Stimulated activated CD4-positive, alpha-beta T cell treated with anti-CD3 and anti-CD28 coated beads, Interleukin-15, amount 100 ng/mL, for 48 hours (primary cell): Measurements from ENCODE around the gene USH1C.

Experiments used
- DNase-seq, 2 donors: peaks; one replicate each; pipeline ENCODE4 v3.0.0-alpha.2; 2020; ENCODE audit warnings: low read depth in 2 of 2

Gene USH1C

DNA sequence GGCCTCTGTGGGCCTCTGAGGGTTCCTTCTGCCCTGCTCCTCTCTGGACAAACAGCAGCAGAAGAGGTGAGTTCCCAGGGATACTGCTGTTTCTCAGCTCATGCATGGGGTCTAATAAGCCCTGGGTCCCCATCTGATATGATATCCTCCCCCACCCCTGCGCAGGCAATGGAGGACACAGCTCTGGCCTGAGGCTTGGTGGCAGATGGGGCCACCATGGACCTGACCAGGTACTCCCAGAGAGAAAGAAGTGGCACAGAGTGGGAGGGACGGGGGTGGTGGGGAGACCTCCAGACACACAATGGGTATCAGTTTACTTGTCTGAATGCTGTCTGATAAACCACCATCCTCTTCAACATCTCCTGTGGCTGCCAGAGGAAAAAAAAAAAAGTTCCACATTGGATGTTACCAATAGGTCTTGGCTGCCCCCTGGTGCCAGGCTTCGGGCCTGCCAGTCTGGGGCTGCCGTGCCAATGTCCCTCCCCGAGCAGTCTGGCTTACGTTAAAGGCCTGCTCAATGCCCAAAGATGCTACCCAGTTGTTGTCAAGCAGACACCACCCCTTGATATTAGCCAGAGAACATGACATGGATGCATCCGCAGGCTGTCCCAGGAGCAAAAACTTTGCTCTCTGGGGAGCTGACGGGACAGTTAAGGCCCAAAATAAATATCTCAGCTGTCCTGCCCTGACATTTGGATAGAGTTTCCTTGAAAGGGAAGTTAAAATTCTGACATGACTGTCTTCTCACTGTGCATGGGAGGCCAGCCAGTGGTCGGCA lies 39.7 kb downstream of the USH1C start:
- DNase-seq: peak; percentile 51 to 74

DNA sequence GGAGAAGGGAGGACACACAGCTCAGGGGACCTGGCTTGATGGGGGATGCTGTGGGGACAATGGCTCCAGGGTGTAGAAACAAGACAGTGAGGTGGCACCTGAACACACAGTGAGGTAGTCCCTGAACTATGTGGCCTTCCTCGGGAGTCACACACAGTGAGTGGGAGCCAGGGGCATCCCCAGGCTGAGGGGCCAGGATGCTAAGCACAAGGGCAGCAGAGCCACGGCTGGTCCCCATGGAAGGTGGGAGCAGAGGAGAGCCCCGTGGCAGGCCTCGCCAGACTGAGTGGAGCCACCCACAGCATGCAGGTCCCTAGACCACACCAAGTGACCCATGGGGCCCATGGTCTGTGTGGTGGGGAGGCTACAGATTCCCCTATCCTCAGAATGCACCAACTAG lies 41.6 kb downstream of the USH1C start:
- DNase-seq: no peak

DNA sequence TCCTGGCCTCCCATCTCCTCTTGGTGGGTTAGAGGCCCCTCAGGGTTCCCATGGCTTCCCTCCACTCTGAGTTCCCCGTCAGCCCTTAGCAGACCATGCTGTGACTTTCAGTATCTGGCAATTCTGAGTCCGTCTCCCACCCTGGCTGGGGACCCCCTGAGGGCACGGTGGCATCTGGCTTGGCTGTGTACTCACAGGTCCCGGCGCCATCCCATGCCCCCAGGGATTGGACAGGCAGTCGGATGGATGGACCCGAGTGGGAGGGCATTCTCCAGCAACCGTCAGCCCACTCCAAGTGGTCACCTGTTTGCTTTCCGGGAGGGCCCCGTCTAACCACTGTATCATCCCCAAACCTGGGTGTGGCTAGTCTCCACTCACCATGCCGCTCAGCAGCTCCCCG lies 43.5 kb downstream of the USH1C start:
- DNase-seq: no peak

DNA sequence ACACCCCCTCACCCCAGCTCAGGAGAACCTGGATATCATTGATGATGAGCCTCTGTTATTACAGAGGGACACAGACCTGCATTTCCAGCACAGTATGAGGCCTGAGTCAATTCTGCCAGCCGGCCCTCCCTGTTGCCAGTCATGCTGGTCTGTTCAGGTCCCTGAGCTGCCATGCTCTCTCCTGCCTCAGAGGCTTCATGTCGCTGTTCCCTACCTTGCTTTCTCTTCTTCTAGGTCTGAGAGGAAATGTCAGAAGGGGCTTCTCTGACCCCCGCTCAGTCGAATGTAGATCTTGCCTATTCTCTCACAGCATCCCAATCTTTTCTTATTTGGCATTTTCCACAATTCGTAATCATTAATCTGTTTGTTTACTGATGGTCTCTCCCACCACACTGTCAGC lies 45.7 kb downstream of the USH1C start:
- no peak for DNase-seq

DNA sequence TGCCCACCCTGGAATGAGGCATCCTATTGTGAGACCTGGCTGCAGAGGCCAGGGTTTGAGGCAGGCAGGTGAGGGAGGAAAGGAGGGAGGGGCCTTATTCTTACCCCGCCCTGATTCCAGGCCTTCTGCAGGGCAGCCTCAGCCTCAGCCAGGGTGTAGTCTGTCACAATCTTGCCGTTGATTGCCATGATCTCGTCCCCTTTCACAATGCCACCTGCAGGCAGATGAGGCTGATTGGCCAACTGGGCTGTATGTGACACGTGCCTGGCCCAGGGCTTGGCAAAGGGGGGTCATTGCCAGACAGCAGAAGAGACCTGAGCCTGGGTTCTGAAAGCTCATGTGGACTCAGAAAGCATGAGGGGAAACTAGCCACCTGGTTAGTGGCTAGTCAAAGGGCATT lies 46.2 kb downstream of the USH1C start:
- no peak for DNase-seq

DNA sequence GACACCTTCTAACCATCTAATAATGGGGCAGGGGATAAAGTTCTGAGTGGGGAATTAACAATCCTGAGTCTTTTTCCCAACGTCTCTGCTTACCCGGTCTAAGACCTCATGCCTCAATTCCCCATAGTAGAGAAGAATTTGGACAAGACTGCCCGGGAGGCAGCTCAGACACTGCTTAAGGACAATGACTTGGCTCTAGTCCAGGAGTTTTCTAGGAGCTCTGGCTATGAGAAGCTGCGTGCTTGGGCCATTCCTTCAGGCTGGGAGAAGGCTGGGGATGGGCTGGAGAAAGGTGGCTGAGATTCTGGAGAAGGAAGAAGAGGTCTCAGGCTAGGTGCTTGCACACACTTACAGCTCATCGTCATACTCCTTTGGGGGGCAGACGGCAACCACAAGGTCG lies 47.8 kb downstream of the USH1C start:
- DNase-seq: no peak

DNA sequence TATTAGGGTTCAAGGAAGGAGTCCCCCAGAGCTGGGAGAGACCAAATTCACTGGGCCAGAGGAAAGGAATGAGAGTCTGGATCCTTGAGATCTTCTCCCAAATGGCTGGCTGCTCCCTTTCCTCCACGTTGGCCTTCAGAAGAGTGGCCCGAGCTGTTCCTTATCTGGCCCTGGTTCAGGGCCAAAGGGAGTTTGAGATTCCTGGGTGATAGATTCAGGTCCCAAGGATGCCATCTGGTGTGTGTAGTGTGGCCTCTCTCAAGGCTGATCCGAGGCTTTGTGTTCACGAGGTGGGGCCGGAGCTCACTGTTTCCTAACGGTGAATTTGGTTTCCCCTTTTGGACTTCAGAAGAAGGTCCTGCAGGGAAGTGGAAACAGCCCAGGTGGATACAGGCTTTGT lies 50.2 kb downstream of the USH1C start:
- no peak for DNase-seq

DNA sequence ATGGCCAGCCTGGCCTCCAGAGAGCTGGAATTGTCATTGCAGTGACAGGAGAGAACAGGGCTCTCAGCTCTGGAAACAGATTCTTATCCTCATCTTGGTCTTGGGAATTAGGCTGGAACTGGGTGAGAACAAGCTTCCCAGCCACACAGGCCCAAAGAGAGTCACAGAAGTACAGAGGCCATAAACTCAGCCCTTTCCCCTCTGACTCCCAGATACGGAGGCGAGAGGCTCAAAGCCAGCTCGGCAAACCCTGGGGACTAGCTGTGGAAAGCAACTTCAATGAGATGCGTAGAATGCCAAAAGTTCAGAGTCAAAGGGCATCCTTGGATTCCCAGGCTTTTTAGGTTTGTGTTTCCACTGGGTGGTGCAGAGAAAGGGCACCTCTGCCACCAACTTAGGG lies 53.3 kb downstream of the USH1C start:
- DNase-seq: no peak

DNA sequence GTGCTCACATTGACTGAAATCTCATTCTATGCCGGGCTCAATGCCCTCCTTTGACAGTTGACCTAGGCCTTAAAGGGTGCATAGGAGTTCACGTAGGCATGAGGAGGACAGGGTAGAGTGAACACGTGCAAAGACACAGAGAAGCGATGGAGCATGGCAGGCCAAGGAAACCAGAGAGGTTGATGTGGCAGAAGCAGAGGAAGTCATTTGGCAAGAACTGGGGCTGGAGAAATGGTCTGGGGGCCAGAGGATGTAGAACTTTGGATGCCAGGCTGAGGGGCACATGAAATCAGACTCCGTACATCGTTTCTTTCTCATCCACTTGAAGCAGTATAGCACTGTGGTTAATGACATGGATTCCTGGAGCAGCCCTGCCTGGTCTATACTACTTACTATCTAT lies 54.0 kb downstream of the USH1C start:
- DNase-seq: no peak

DNA sequence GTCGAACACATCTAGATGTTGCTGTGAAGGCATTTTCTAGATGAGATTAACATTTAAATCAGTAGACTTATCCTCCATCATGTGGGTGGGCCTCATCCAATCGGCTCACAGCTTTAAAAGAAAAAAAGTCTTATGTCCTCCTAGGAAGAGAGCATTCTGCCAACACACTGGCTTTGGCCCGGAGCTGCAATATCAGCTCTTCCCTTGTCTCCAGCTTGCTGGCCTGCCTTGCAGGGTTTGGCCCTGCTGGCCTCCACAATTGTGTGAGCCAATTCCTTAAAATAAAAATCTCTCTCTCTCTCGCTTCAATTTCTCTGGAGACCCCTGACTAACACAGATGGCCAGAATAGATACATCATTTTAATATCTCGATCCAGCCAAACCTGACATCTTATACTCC lies 54.5 kb downstream of the USH1C start:
- no peak for DNase-seq

DNA sequence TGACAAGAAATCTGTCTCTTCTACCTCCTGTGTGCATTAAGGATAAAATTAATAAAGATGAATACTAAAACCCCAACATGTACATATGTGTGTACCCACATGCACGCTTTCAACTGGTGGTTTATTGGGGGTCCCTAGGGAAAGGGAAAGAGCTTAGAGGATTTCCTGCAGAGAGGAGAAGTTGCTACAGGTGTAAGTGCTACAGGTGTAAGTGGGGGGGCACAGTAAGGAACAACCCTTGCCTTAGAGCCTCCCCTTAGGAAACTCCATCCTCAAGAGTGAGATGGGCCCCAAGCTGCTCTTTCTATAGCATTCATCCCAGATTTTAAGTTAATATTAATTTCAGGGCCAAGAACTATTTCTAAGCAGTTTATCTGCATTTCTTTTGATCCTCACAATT lies 55.7 kb downstream of the USH1C start:
- DNase-seq: no peak

DNA sequence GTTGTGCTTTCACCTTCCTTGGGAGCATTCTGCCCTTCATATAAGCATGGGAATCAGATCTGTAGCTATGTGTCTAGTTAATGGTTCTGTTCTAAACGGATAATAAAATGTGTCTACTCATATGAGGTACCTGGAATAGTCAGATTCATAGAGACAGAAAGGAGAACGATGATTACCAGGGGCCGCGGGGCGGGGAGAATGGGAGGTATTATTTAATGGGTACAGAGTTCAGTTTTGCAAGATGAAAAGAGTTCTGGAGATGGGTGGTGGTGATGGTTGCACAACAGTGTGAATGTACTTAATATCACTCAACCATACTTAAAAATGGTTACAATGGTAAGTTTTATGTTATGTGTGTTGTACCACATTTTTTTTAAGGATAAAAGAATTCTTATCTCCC lies 57.6 kb downstream of the USH1C start:
- DNase-seq: no peak

DNA sequence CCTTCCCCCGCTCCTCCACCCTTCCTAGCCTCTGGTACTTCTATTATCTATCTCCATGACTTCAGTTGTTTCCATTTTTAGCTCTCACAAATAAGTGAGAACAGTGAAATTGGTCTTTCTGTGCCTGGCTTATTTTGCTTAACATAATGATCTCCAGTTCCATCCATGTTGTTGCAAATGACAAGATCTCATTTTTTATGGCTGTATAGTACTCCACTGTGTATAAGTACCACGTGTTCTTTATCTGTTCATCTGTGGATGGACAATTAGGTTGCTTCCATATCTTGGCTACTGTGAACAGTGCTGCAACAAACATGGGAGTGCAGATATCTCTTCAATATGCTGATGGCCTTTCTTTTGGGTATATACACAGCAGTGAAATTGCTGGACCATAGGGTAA lies 60.7 kb downstream of the USH1C start:
- no peak for DNase-seq

DNA sequence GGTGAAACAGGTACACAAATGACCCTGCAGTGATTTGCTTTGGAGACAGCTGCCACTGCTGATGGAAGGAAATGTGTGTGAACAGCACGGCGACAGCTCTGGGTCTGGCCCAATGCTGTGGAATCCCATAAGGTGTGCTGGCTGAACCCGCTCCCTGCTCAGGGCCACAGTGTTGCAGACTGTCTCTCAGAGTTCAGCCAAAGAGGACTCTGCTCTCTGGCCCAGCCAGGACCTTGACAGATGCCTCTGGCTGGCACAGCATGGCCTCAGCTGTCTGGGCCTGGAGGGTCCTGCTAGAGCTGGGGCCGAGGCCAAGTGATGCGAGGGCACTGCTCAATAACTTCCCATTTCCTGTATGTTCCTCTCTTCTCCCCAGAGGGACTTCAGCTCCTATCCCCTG lies 62.3 kb downstream of the USH1C start:
- no peak for DNase-seq

DNA sequence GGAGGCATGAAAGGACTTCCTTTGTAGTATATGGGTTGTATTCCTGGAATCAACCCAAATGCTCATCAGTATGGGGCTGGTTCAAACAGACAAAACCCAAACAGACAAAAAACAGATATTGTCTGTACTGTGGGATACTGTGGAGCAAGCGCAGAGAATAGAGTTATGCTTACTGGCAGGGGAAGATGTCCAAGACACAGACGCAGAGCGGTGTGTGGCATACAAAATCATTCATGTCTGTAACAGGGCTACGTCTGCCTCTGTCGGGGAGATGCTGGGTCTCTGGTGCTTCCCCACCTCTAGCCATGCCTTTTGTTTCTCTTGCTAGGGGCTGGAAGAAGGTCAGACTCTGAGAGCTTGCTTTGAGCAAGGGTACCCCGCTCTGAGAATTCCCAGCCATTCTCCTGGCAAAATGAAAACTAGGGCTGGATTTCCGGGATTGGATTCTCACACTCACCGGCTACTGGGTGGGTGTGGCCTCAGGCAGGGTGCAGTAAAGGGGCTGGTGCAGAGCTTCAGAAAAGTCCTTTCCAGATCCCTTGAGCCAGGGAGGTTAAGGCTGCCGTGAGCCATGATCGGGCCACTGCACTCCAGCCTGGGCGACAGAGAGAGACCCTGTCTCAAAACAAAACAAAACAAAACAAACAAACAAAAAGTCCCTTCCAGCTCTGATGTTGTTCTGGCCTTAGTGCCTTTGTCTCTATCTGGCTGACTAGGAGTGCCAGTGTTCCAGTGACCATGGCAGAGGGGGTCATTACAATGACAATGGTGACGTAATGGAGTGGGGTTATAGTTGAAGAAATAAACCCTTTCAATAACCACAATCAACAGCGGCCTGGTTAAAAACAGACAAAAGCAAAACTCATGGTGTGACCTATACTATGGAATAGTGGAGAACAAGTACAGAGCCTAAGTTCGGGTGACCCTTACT lies 64.7 kb downstream of the USH1C start:
- DNase-seq: no peak

DNA sequence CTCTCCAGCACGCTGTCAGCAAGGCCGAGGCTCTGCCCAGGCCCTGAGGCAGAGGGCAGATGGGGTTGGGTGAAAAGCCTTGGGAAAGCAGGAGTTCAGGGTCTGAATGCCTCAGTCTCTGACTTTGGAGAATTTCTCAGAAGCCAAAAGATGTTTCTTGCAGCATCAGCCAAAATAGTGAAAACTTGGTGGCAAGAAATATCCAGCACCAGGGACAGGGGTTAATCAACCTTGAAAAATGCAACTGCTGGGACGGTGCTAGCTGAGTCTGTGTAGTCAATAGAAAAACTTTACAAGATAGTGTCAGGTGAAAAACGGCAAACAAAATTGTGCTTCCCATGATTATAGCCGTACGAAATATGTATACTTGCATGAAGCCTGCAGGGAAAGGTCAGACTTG lies 66.1 kb downstream of the USH1C start:
- no peak for DNase-seq

DNA sequence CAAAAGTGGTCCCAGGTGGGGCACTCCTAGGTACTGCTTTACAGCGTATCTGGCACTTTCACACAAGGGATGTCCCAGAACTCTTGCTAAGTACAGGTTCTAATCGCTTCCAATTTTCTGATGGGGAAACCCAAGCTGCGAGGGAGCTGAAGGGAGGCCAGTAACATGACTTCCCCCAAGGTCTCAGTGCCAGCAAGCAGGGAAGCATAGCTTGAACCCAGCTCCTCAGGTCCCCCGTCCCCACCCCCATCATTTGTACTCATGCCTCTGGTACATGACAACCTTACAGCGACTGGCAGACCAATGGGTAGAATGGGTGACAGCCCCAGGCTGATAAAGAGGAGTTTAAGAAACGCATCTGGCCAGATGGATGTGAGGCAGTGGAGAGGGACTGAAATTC lies 66.9 kb downstream of the USH1C start:
- DNase-seq: no peak

DNA sequence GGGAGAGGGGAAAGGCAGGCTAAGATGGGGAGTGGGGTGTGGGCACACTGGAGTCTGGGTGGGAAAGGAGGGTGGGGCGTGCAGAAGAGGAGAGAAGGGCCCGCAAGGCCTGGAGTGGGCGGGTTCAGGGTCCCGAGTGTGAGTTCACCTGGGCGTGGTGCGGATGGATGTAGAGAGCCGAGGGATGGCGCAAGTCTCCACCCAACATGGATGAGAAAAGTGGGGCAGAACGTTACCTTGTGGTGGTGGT lies 67.2 kb downstream of the USH1C start:
- no peak for DNase-seq

DNA sequence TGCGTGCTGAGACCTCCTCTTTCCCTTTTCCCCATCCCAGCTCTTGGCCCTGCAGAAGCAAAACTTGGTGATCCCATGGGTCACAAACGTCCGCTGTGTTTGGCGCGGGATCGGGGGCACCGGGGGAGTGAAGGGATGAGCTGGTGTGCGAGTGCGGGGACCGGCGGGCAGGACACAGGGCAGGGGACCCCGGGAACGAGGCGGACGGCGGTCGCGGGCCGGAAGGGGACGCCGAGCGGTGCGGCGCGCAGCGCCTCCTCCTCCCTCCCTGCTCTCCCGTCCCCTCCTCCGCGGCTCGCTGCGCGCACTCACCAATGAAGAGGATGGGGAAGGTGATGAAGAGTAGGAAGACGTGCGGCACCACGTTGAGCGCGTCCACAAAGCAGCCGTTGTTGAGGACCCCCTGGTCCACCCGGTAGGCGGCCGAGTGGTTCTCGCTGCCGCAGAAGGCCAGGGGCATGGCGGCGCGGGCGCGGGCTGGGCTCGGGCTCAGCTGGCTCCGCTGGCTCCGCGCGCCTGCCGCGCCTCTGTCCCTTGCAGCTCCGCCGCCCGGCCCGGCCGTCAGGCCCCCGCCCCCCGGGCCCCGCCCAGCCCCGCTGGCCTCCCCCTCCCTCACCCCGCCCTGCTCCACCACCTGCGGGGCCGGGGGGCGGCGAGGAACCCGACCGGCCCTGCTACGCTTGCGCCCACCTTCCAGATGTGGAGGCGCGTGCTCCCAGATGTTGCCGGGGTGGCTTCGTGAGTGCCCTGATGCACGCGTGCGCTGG lies 67.7 kb downstream of the USH1C start, which contains the start of gene ABCC8:
Gene ABCC8, minus strand, starts transcription at position 529 of the 767 bp plus-strand sequence. Its CDS starts 69 bp downstream, at position 460.
- DNase-seq: no peak

DNA sequence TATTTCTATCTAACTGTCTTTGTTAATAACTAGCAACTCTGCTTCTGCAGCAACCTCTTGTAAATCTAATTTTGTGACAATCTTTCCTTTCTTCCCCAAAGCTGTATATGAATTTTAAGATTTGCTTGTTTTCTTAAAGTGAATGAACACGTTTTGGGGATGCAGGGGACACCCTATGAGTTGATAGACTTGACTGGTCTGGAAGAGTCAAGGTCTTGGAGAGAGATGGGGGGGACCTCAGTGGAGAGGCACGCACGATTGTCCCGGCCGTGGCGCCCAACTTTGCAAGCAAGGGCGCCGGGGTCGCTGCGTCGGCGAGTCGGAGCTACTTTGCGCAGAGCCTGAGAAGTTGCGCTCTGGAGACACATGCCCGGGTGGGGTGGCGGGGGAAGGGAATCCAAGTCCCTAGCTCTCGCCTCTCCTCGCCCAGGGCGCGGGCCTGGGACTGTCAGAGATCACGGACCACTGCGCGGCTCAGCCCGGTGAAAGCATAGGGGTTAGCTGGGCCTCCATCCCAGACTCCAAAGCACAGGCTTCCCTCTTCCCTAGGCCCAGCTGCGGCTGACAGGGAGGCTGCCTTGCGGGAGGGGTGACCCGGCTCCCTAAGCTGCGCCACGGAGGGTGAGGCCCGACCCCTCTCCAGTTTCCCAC lies 68.4 kb downstream of the USH1C start:
- DNase-seq: no peak

DNA sequence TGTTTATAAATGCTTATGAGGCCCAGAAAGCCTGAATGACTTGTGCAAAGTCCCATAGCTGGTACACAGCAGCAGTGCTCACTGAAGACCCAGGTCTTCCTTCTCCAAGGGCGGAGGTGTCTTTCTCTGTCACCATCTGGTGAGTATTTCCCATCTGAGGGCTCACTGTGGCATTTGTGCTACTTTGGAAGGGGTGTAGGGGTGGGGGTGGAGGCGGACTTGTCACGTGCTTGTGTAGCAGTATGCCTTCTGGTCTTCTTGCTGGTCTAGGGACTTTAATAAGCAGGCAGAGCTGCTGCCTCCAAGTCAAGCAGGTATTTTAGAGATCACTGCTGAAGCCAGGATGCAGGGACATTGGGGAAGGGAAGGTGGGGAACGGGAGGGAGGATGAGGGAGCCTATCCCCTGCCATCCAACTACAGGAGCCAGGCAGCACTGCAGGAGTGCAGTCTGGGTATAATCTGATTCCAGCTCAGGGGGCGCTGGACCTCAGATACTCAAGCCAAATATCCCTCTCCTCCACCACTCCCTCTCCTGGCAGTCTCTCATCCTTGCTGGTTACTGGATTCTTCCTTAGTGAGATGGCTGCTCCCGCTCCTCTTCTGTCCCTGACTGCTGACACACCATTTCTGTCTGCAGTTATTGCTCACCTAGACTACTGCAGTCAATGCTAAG lies 71.0 kb downstream of the USH1C start:
- DNase-seq: no peak

DNA sequence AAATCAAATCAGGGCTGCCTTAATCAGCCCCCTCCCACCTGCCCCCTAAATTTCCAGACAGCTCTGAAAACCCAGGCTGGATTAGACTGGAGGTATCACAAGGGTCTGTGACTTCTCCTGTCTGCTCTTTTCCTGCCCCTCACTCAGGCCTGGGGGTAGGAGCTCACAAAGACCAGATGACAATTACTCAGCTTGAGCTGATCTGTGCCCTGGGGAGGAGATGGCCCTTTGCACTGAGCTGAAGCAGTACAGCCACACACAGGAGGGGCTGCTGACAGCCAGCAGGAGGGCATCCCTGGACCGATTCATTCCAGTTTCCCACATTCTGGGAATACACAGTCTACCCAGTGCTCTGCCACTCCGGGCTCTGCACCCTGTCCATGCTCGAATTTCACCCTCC lies 71.7 kb downstream of the USH1C start:
- DNase-seq: no peak
